Esophagus squamous epithelium (tissue), 5 donors: Measurements from ENCODE around the gene CRADD. TPM values are rescaled to one million over a fixed set of nuclear protein-coding genes. Genes with fewer than 3 reads are reported as not detected.
A peak's percentile ranks its signal among the peaks of the same experiment; 100 is the strongest.

Experiments
- DNase-seq: peaks from one replicate; lab custom pipeline; 2025; lab: John Stamatoyannopoulos, UW
- H3K27ac ChIP-seq, 4 donors: fragments of 200-600 bp; sonication (generic); one replicate each; pipeline ENCODE4 v1.5.1; 2016 to 2019; ENCODE audit warnings: mild to moderate bottlenecking in 1 of 4
- H3K27me3 ChIP-seq, 4 donors: fragments of 200-600 bp; sonication (generic); 1 replicate in 3 of 4; 2 replicates in 1 of 4; pipeline versions ENCODE4 v1.5.1 to v1.6.0; 2017 to 2021; ENCODE audit warnings: antibody characterized with exemption in 1 of 4
- H3K36me3 ChIP-seq, 3 donors: fragments of 200-600 bp; sonication (generic); one replicate each; pipeline ENCODE4 v1.5.1; 2016 to 2019
- H3K4me1 ChIP-seq, 3 donors: fragments of 200-600 bp; sonication (generic); one replicate each; pipeline ENCODE4 v1.5.1; 2017 to 2019
- H3K4me3 ChIP-seq, 4 donors: fragments of 200-600 bp; sonication (generic); 1 replicate in 3 of 4; 2 replicates in 1 of 4; pipeline ENCODE4 v1.5.1; 2016 to 2019; ENCODE audit warnings: mild to moderate bottlenecking in 2 of 4, moderate library complexity in 1 of 4
- H3K9me3 ChIP-seq, 3 donors: fragments of 200-600 bp; sonication (generic); one replicate each; pipeline ENCODE4 v1.5.1; 2016 to 2019
- CTCF ChIP-seq, 6 experiments: fragments of 450-650 bp in 4 of 6; fragments of 200-600 bp in 2 of 6; sonication (generic) in 2 of 6; IDR thresholded peaks; one replicate each; pipeline ENCODE4 v1.5.1; 2016 to 2019; ENCODE audit warnings: antibody characterized with exemption in 6 of 6, mild to moderate bottlenecking in 4 of 6, moderate library complexity in 4 of 6
- POLR2A ChIP-seq, 4 donors: fragments of 450-650 bp; IDR thresholded peaks; one replicate each; pipeline ENCODE4 v1.6.1; 2017; ENCODE audit warnings: antibody characterized with exemption in 4 of 4, mild to moderate bottlenecking in 4 of 4, moderate library complexity in 3 of 4
- WGBS, 2 donors: methylation state at CpG; one replicate each; pipeline ENCODE4 v1.1.5; 2018; 5-methylcytosine and 5-hydroxymethylcytosine counted together
- intact Hi-C: fragments of 100-400 bp; cut with DNase I; formaldehyde crosslinking; loops from one replicate; pipeline ENCODE4 v1.15.0; 2022
- total RNA-seq, 4 donors: library from RNA; depleted of rRNA; stranded (reverse); fragments of >200 nt; gene quantifications; one replicate each; pipeline ENCODE4 v1.1.0, GENCODE V29; 2016
- donor health status: DM: yes; HTN: yes; CAD: no.

CRADD gene
- total RNA-seq, 4 donors from 2014 or later = 20.2 to 22.9 (median 21.7) TPM

DNA sequence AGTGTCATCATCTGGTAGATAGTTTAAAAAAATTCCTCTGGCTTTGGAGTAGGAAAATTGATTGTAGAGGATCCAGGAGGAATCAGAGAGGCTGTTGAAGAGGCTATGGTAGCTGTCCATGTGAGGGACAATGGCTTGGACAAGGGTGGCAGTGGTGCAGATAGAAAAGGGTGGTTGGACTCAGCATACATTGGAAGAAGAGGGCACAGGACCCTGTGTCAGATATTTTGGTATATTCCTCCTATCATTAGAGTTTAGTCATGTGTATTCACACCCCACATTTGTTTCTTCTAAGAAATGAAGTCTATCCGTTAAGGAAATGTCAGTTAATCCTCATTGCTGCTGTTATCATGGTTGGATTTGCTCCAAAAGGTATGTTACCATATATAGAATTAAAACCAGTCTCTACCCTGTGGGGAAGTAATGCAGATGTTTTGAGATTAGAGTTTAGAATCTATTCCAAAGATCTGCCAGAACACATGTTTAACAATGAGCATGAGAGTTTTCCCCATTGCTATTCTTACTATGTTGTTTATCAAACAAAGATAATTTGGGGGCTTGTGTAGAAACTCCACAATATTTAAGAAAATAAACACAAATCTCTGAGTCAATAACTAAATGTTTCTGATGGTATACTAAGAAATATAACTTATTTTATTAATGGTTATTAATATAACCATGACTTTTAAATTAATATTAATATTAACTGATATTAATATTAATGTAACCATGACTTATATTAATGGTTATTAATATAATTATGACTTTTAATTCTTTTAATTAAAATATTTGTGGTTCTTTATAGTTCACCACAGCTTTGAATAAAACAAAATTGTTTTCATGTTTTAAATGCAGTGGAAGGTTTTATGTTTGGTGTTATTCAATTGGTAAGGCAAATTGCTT lies 80.9 kb downstream of the CRADD start:
- intact Hi-C loops = no loop called here
- Histone ChIP-seq H3K9me3 (peaks cover 0 to 11% (median 0%) of the 10 kb centered on the region in 3 donors), H3K27me3 (no peaks in the 10 kb centered on the region), H3K4me3 (no peak overlapping the region), H3K4me1 (peaks cover 0 to 24% (median 8%) of the 10 kb centered on the region in 3 donors), H3K36me3 (no peaks in the 10 kb centered on the region), H3K27ac (no peak overlapping the region)
- TF ChIP-seq POLR2A (IDR thresholded peaks at IDR 0.05) (no peak), CTCF (IDR thresholded peaks at IDR 0.05) (no peak)
- 52 to 56% methylated on average over 1 of the region's 1 CpG for WGBS, 2 donors
- no peak for DNase-seq

DNA sequence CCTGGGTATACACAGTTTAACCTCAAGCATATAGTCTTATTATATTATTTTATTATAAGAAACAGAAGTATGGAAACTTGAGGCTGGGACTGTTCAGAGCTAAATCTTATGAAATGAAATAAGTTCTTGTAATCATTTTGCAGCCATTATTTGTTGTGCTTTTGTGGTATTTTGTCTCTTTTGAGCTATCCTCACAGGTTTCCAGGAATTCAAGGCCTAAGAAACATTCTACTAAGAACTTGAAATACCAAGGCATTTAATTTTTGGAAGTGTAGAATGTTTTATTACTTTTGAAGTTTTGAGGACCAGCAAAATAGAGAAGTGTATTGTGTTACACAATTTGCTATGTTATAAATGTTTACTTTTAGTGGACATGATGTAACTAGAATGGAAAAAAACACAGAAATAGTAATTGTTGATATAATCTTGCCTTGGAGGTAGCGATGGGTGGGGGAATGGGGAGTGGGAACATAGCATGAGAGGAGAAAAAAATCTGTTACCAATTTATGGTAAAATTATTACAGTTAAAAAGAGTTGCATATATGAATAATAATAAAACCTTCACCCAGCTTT lies 81.7 kb downstream of the CRADD start:
- no peak overlapping the region for H3K4me3 ChIP-seq
- DNase-seq = no peak
- no peaks in the 10 kb centered on the region for H3K36me3 ChIP-seq
- WGBS, 2 donors = 71 to 81% methylated on average over 1 of the region's 1 CpG
- H3K4me1 ChIP-seq = peaks cover 0 to 24% (median 8%) of the 10 kb centered on the region in 3 donors
- peaks cover 0 to 2% (median 0%) of the 10 kb centered on the region in 3 donors for H3K9me3 ChIP-seq
- peak overlapping the region in 1 of 4 donors; percentile 14 for H3K27ac ChIP-seq
- TF ChIP-seq CTCF (IDR thresholded peaks at IDR 0.05) (no peak), POLR2A (IDR thresholded peaks at IDR 0.05) (no peak)
- intact Hi-C loops = no loop called here
- no peaks in the 10 kb centered on the region for H3K27me3 ChIP-seq

DNA sequence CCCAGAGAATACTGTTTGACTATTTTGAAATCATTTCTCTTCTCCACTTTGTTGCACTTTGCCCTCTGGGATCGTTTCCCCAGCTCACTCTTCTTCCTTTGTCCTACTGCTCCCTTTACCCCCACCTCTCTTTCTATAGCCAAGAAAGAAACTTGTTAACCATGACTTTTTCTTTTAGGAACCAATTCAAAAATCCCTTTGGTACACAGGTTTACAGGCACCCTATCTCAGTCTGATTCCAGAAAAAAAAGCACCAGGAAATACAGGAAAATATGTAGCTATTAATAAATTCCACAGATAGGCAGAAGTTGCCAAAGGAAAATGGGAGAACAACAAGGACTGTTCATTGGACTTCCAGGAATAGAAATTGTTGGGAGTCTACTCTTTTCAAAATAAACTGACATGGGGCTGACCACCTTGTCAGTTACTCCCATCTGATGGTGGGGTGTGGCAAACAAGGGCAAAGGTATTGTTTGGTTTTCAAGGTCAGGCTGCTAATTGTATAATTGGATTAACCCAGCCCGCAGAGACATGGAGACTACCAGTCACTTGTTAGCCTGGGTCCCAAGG lies 82.4 kb downstream of the CRADD start:
- peaks cover 0 to 24% (median 8%) of the 10 kb centered on the region in 3 donors for H3K4me1 ChIP-seq
- intact Hi-C loops = loop anchor here (5.0 kb wide), 1 partner anchor 343 kb away; no protein-coding TSS in a partner anchor
- no peak for DNase-seq
- H3K4me3 ChIP-seq = no peak overlapping the region
- no peak for TF ChIP-seq CTCF (IDR thresholded peaks at IDR 0.05)
- TF ChIP-seq POLR2A (IDR thresholded peaks at IDR 0.05) = no peak
- WGBS, 2 donors = 52% methylated on average over 2 of the region's 2 CpGs
- H3K27me3 ChIP-seq = no peaks in the 10 kb centered on the region
- H3K36me3 ChIP-seq = no peaks in the 10 kb centered on the region
- H3K9me3 ChIP-seq = no peaks in the 10 kb centered on the region
- peak overlapping the region in 1 of 4 donors; percentile 14 for H3K27ac ChIP-seq

DNA sequence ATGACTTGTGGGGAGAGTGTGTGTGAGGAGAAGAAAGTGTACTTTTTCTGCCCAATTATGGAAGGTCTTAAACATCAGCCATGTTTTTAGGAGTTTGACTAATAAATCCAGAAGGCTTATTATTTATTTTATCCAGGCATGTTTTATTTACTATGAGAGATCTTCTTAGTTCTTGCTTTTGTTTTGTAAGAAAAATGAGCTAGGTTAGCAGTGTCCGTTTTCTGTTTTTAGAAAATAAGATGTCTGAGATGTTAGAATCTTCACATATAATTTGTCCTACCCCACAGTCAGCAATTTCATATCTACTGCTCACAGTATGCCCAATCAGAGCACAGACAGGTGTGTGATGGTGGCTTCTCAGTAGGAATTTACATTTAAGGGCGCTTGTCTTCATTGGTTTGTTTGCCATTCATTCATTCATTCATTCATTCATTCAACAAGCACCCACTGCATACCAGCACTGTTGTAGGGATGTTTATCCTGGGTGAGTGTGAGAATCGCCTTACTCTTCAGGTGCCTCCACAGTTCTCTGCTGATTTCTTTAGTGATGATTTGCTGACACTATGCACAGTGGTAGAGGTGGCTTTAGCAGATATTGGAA lies 83.2 kb downstream of the CRADD start:
- no peak overlapping the region for H3K4me3 ChIP-seq
- no peaks in the 10 kb centered on the region for H3K27me3 ChIP-seq
- H3K9me3 ChIP-seq = no peaks in the 10 kb centered on the region
- TF ChIP-seq POLR2A (IDR thresholded peaks at IDR 0.05) = no peak
- TF ChIP-seq CTCF (IDR thresholded peaks at IDR 0.05) = no peak
- H3K36me3 ChIP-seq = no peaks in the 10 kb centered on the region
- WGBS, 2 donors = 93 to 94% methylated on average over 3 of the region's 3 CpGs
- intact Hi-C loops = loop anchor here (5.0 kb wide), 1 partner anchor 342 kb away; no protein-coding TSS in a partner anchor
- no peak overlapping the region for H3K27ac ChIP-seq
- DNase-seq = no peak
- peaks cover 0 to 24% (median 8%) of the 10 kb centered on the region in 3 donors for H3K4me1 ChIP-seq
